Hepatocyte (in vitro differentiated cells): ENCODE results near the gene WNT3A. TPM values are rescaled to one million over a fixed set of nuclear protein-coding genes. Genes with fewer than 3 reads are reported as not detected.

Source experiments
- DNase-seq: peaks from one replicate; pipeline ENCODE4 v3.0.0-alpha.2; 2016; ENCODE audit warnings: low spot score
- H2AFZ ChIP-seq: fragments of 200-600 bp; sonication (generic); 2 replicates; pipeline ENCODE4 v1.6.0; 2016; ENCODE audit warnings: antibody characterized with exemption, mild to moderate bottlenecking
- H3K27ac ChIP-seq: fragments of 200-600 bp; sonication (generic); 2 replicates; pipeline ENCODE4 v1.5.1; 2016; ENCODE audit warnings: mild to moderate bottlenecking
- H3K27me3 ChIP-seq: fragments of 200-600 bp; sonication (generic); 2 replicates; pipeline ENCODE4 v1.6.1; 2016
- H3K36me3 ChIP-seq: fragments of 200-600 bp; sonication (generic); replicated peaks from 2 replicates; pipeline ENCODE4 v1.5.1; 2016; ENCODE audit warnings: low read depth; ENCODE audit not compliant: insufficient read depth
- H3K4me1 ChIP-seq: fragments of 200-600 bp; sonication (generic); 2 replicates; pipeline ENCODE4 v1.5.1; 2016; ENCODE audit warnings: mild to moderate bottlenecking, moderate library complexity; ENCODE audit not compliant: insufficient read depth
- H3K4me2 ChIP-seq: fragments of 200-600 bp; sonication (generic); 2 replicates; pipeline ENCODE4 v1.6.0; 2016
- H3K4me3 ChIP-seq: fragments of 200-600 bp; sonication (generic); 2 replicates; pipeline ENCODE4 v1.5.1; 2016; ENCODE audit warnings: mild to moderate bottlenecking
- H3K79me2 ChIP-seq: fragments of 200-600 bp; sonication (generic); 2 replicates; pipeline ENCODE4 v1.6.0; 2017; ENCODE audit warnings: mild to moderate bottlenecking
- H3K9me2 ChIP-seq: fragments of 200-600 bp; sonication (generic); replicated peaks from 2 replicates; pipeline ENCODE4 v1.6.0; 2017; ENCODE audit warnings: mild to moderate bottlenecking; ENCODE audit not compliant: insufficient read depth
- H3K9me3 ChIP-seq: fragments of 200-600 bp; sonication (generic); 2 replicates; pipeline ENCODE4 v1.5.1; 2016; ENCODE audit warnings: low read depth, mild to moderate bottlenecking
- H4K20me1 ChIP-seq: fragments of 200-600 bp; sonication (generic); 2 replicates; pipeline ENCODE4 v1.6.0; 2016; ENCODE audit warnings: mild to moderate bottlenecking; ENCODE audit not compliant: insufficient read depth, poor library complexity, severe bottlenecking
- EZH2 ChIP-seq: fragments of 200-600 bp; sonication (generic); IDR thresholded peaks from 2 replicates; pipeline ENCODE4 v1.6.1; 2016; ENCODE audit warnings: antibody characterized with exemption, mild to moderate bottlenecking, borderline replicate concordance
- EZH2phosphoT487 ChIP-seq: fragments of 200-600 bp; sonication (generic); IDR thresholded peaks from one replicate; pipeline ENCODE4 v1.6.1; 2018; ENCODE audit warnings: antibody characterized with exemption, mild to moderate bottlenecking, low read depth, moderate library complexity; ENCODE audit not compliant: unreplicated experiment, severe bottlenecking
- WGBS: methylation state at CpG from one replicate; pipeline ENCODE4 v1.1.6; 2016; ENCODE audit warnings: low lambda C conversion rate; ENCODE audit errors: missing lambda C conversion rate; 5-methylcytosine and 5-hydroxymethylcytosine counted together
- polyA plus RNA-seq: library from polyadenylated mRNA; unstranded; fragments of >200 nt; fragmentation: Nextera tagmentation; extraction: Ambion mirVana; gene quantifications from 2 replicates; pipeline ENCODE4 v1.2.1, GENCODE V29; 2016
- total RNA-seq: library from RNA; depleted of rRNA; stranded (reverse); fragments of >200 nt; gene quantifications from 2 replicates; pipeline ENCODE4 v1.2.3, GENCODE V29; 2014
- TF ChIP-seq, protein P1 (sequence below): fragments of 200-600 bp; sonication (generic); IDR thresholded peaks from 2 replicates; pipeline ENCODE4 v1.5.1; 2016; ENCODE audit warnings: antibody characterized with exemption, mild to moderate bottlenecking; ENCODE audit not compliant: poor library complexity

The WNT3A gene
- total and polyA plus RNA-seq, 2 experiments from 2014 or later, result 0.03 TPM; not detected in 1

DNA sequence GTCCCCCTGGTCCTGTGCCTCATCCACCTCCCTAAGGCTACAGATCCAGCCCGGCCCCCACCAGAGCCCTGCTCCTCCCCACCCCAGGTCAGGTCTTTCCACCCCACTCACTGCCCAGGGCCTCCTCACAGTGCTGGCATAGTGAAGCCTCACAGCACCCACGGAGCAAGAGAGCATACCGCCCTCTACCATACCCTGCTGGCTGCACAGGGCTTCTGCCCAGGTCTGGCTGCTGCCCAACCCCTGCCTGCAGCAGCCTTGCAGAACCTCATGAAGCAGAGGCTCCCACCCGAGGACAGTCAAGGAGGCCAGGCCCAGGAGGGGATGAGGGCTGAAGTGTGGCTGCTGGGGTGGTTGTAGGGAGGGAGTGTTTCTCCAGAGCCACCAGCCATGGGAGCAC is 56.0 kb downstream of the WNT3A start:
- no peak for DNase-seq
- Histone ChIP-seq H3K27me3 (peaks cover 53% of the 10 kb centered on the region), H3K36me3 (no peaks in the 10 kb centered on the region), H3K4me2 (no peak overlapping the region), H3K4me1 (peaks cover 7% of the 10 kb centered on the region), H3K27ac (no peak overlapping the region), H2AFZ (no peak overlapping the region), H3K4me3 (no peak overlapping the region), H4K20me1 (no peaks in the 10 kb centered on the region), H3K9me2 (no peaks in the 10 kb centered on the region), H3K9me3 (no peaks in the 10 kb centered on the region), H3K79me2 (no peaks in the 10 kb centered on the region)
- TF ChIP-seq, protein P1, sequence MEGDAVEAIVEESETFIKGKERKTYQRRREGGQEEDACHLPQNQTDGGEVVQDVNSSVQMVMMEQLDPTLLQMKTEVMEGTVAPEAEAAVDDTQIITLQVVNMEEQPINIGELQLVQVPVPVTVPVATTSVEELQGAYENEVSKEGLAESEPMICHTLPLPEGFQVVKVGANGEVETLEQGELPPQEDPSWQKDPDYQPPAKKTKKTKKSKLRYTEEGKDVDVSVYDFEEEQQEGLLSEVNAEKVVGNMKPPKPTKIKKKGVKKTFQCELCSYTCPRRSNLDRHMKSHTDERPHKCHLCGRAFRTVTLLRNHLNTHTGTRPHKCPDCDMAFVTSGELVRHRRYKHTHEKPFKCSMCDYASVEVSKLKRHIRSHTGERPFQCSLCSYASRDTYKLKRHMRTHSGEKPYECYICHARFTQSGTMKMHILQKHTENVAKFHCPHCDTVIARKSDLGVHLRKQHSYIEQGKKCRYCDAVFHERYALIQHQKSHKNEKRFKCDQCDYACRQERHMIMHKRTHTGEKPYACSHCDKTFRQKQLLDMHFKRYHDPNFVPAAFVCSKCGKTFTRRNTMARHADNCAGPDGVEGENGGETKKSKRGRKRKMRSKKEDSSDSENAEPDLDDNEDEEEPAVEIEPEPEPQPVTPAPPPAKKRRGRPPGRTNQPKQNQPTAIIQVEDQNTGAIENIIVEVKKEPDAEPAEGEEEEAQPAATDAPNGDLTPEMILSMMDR, result no peak
- TF ChIP-seq EZH2 (no peak), EZH2phosphoT487 (no peak)
- WGBS, result 59% methylated on average over 4 of the region's 4 CpGs

DNA sequence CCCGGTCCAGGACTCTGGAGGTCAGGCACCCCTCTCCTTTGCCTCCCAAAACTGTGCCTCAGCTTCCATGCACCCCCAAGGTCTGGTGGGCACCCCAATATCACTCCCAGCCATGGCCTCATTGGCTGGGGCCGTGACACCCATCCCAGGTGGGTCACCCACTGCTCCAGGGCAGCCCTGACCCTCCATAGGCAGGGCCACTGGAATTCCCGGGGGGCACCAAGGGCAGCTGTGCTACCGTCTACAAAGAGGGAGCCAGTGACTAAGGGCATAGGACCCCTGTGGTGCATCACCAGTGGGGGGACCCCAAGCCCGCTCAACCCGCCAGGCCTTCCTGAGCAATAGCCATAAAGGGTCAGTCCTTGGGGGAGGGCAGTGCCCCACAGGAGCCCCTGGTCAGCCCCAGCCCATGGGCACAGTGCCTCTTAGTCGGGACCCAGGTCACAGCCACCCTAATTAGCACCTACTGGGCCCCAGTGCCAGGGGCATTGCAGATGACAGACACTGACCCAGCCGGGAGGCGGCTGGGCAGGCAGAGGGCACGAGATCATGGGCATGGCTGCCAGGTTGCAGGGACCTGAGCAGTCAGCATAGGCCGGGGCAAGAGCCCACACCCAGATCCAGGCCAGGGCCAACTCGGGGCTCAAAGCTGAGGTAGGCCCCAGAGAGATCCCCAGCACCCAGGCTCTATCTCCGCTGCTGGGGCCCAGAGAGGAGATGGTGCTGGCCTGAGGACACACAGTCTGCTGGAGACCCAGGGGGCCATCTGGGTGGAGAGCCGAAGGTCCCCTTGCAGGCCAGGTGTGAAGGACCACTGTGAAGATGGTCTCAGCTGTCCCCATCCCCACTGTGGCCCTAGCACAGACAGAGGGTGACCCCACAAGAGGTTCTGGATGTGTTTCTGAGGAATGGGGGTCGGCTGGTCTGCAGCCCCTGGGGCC is 56.7 kb downstream of the WNT3A start:
- Histone ChIP-seq H3K9me3 (no peaks in the 10 kb centered on the region), H2AFZ (no peak overlapping the region), H3K4me3 (no peak overlapping the region), H3K4me2 (no peak overlapping the region), H3K36me3 (no peaks in the 10 kb centered on the region), H3K27me3 (peaks cover 46% of the 10 kb centered on the region), H3K4me1 (peaks cover 7% of the 10 kb centered on the region), H3K79me2 (no peaks in the 10 kb centered on the region), H4K20me1 (no peaks in the 10 kb centered on the region), H3K9me2 (no peaks in the 10 kb centered on the region), H3K27ac (no peak overlapping the region)
- TF ChIP-seq EZH2, result no peak
- TF ChIP-seq, protein P1, result no peak
- no peak for TF ChIP-seq EZH2phosphoT487
- 93% methylated on average over 15 of the region's 15 CpGs for WGBS
- no peak for DNase-seq

DNA sequence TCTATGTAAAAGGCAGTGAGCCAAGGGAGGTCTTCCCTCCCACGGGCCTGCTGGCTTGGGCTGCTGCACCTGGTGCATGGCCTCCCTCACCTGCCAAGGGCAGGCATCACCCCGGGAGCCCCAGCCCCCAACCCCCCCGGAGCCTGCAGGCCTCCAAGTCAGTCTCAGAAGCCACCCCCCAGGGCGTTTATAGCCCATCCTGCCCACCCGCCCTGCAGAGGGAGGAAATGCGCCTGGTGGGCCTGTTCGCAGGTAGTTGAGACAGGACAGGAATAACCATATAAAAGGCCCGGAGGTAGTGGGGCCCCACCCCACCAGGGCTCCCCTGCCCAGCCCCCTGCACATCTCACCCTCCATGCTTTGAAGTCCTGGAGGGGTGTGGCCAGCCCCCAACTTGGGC is 57.5 kb downstream of the WNT3A start:
- no peak for TF ChIP-seq EZH2phosphoT487
- TF ChIP-seq, protein P1, result no peak
- no peak for TF ChIP-seq EZH2
- no peak overlapping the region for H2AFZ ChIP-seq
- peaks cover 41% of the 10 kb centered on the region for H3K27me3 ChIP-seq
- H3K9me3 ChIP-seq, result no peaks in the 10 kb centered on the region
- H3K79me2 ChIP-seq, result no peaks in the 10 kb centered on the region
- no peak overlapping the region for H3K27ac ChIP-seq
- H3K36me3 ChIP-seq, result no peaks in the 10 kb centered on the region
- no peaks in the 10 kb centered on the region for H3K9me2 ChIP-seq
- no peak overlapping the region for H3K4me2 ChIP-seq
- WGBS, result no CpG with 5 or more reads among the region's 8 CpGs
- H3K4me3 ChIP-seq, result no peak overlapping the region
- H3K4me1 ChIP-seq, result peaks cover 7% of the 10 kb centered on the region
- DNase-seq, result no peak
- no peaks in the 10 kb centered on the region for H4K20me1 ChIP-seq
